ENCODE measurements around the gene CD300LF.

Gene CD300LF

GRCh38 chr17:74745548-74746177 is 32.9 kb upstream of the CD300LF start:
- no peak for DNase-seq

- DNase-seq, result peak; percentile 83 to 88 (median 87)
These were observed 32.2 kb upstream of the CD300LF start for GRCh38 chr17:74744714-74745547.

- no peak for DNase-seq
These were observed 31.6 kb upstream of the CD300LF start for GRCh38 chr17:74744349-74744713.

- no peak for DNase-seq
These were observed 31.0 kb upstream of the CD300LF start for GRCh38 chr17:74743755-74744154.

GRCh38 chr17:74742978-74743545 is 30.3 kb upstream of the CD300LF start:
- DNase-seq, result no peak

- DNase-seq, result peak in 2 of 3 donors; percentile 31 to 37
These were observed 29.4 kb upstream of the CD300LF start for GRCh38 chr17:74742153-74742515.

GRCh38 chr17:74740641-74741387 is 28.1 kb upstream of the CD300LF start:
- no peak for DNase-seq

GRCh38 chr17:74740173-74740572 is 27.4 kb upstream of the CD300LF start:
- peak in 2 of 3 donors; percentile 37 to 48 for DNase-seq

- no peak for DNase-seq
These were observed 26.6 kb upstream of the CD300LF start for GRCh38 chr17:74739227-74739831.

- DNase-seq, result peak in 1 of 3 donors; percentile 31
These were observed 25.6 kb upstream of the CD300LF start for GRCh38 chr17:74738051-74738996.

GRCh38 chr17:74737299-74738050 is 24.8 kb upstream of the CD300LF start:
- peak; percentile 68 to 78 (median 73) for DNase-seq

GRCh38 chr17:74736513-74737298 is 24.0 kb upstream of the CD300LF start, which contains the start of gene RAB37:
Gene RAB37 (plus strand): TSS chr17:74737256. CDS start chr17:74737273, 17 bp downstream.
- peak; percentile 51 to 70 (median 58) for DNase-seq

- DNase-seq, result no peak
These were observed 21.5 kb upstream of the CD300LF start for GRCh38 chr17:74734256-74734655.

- DNase-seq, result no peak
These were observed 20.8 kb upstream of the CD300LF start for GRCh38 chr17:74733365-74734122.

- no peak for DNase-seq
These were observed 19.5 kb upstream of the CD300LF start for GRCh38 chr17:74732042-74732867.

GRCh38 chr17:74731347-74731605 is 18.6 kb upstream of the CD300LF start:
- no peak for DNase-seq

- DNase-seq, result peak; percentile 31 to 53 (median 44)
These were observed 18.0 kb upstream of the CD300LF start for GRCh38 chr17:74730491-74731346.

Data from suppressor macrophage treated with lipopolysaccharide for 1 hour (primary cell).